ENCODE results near the gene SLC25A3.
"Not testable (repeated sequence)": the region's sequence is repeated elsewhere in the genome, so short reads cannot be mapped to it uniquely, and the experiment has no call there.

Gene SLC25A3

GRCh38 chr12:98593351-98594049 is at the start of gene SLC25A3:
Gene SLC25A3, plus strand, starts transcription at chr12:98593686. Its CDS starts 293 bp downstream, at chr12:98593979.
- DNase-seq (ENCODE audit: low read depth in 1 of 2, low spot score in 1 of 2), result peak; percentile 88 to 92

DNA sequence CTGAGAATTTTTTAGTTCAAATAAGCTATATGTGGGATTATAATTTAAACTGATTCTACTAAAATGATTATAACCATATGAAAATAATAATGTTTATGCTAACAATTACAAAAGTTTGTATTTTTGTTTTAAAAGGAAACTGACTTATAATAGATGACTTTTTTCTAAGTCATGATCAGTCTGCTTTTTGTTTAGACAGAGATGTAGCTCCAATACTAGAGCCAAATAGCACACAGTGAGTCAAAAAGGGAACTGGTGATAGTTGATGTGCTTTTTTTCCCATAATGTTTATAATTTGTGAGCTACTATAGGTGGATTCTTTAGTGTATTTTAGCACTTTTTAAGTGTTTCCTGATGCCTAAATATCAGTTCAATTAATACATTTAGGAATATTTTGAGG is 49.8 kb upstream of the SLC25A3 start:
- no peak for DNase-seq (ENCODE audit: low read depth in 1 of 2, low spot score in 1 of 2)

DNA sequence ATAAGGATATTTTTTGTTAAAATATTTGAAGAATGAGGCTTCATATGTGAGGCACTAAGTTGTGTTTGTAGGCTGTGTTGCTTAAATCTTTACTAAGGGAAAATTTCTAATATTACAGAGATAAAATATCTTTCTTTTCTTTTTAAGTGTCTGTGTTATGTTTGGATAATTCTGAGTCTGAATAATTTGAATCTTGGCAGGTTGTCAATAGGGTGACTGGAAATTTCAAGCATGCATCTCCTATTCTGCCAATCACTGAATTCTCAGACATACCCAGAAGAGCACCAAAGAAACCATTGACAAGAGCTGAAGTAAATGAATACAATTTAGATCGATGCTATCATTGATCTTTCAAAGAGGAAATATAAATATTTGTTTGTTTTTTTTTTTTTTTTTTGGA is 48.7 kb upstream of the SLC25A3 start:
- DNase-seq (ENCODE audit: low read depth in 1 of 2, low spot score in 1 of 2), result no peak

GRCh38 chr12:98549371-98550110 is 43.9 kb upstream of the SLC25A3 start:
- no peak for DNase-seq (ENCODE audit: low read depth in 1 of 2, low spot score in 1 of 2)

DNA sequence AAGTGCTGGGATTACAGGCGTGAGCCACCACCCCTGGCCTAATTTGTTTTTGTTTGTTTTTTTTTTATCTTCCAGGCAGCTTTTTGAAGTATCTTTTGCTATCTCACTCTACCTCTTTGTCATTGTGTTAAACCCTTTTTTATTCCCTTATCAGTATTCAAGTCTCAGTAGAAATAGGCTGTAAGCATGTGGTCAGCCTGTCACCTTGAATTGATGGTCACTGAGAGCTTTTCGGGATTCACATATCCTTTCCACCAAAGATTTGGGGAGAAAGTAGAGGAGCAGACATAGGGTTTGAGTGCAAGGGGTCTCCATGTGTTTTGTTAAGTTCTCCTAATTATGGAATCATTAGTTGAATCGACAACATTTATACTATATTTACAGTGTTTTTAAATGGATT is 41.7 kb upstream of the SLC25A3 start:
- DNase-seq (ENCODE audit: low read depth in 1 of 2, low spot score in 1 of 2), result no peak

DNA sequence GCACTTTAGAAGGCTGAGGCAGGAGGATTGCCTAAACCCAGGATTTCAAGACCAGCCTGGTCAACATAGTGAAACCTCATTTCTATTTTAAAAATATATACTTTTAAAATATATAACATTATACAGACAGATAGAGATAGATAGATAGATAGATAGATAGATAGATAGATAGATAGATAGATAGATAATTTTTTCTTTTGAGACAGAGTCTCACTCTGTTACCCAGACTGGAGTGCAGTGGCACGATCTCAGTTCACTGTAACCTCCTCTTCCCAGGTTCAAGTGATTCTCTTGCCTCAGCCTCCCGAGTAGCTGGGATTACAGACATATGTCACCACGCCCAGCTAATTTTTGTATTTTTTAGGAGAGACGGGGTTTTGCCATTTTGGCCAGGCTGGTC is 35.4 kb upstream of the SLC25A3 start:
- not testable (repeated sequence) for DNase-seq (ENCODE audit: low read depth in 1 of 2, low spot score in 1 of 2)

DNA sequence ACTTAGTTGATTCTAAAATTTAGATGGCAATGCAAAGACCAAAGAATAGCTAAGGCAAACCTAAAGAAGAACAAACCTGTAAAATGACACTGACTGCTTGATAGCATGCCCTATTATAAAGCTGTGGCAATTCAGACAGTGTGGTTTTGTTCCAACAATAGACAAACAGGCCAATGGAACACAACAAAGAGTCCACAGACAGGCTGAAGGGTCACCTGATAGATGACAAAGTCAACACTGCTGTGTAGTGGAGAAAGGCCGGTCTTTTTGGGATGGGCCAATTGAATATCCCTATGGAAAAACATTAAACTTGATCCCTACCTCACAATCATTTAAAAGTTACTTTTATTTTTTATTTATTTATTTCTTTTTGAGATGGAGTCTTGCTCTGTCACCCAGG is 33.8 kb upstream of the SLC25A3 start:
- DNase-seq (ENCODE audit: low read depth in 1 of 2, low spot score in 1 of 2), result no peak

- no peak for DNase-seq (ENCODE audit: low read depth in 1 of 2, low spot score in 1 of 2)
These were observed 31.6 kb upstream of the SLC25A3 start for GRCh38 chr12:98561846-98562245.

GRCh38 chr12:98572010-98572409 is 21.5 kb upstream of the SLC25A3 start:
- no peak for DNase-seq (ENCODE audit: low read depth in 1 of 2, low spot score in 1 of 2)

DNA sequence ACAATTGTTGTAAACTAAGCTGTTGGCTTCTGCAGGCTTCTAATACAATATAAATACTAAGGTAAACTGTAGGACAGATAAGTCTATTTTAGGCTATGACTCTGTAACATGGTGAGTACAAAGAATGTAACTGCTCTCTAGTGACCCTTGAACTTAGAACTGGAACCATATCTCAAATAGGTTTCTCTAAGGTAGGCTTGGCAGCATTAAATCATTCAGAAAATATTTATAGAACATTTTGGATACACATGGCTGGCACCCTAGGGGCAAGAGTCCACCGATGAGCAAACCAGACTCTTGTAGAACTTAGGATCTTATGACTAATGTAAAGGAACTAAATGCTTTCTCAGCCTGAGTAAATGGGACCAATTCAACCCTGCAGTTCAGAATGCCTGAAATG is 19.4 kb upstream of the SLC25A3 start:
- no peak for DNase-seq (ENCODE audit: low read depth in 1 of 2, low spot score in 1 of 2)

GRCh38 chr12:98575013-98575412 is 18.5 kb upstream of the SLC25A3 start:
- DNase-seq (ENCODE audit: low read depth in 1 of 2, low spot score in 1 of 2), result no peak

DNA sequence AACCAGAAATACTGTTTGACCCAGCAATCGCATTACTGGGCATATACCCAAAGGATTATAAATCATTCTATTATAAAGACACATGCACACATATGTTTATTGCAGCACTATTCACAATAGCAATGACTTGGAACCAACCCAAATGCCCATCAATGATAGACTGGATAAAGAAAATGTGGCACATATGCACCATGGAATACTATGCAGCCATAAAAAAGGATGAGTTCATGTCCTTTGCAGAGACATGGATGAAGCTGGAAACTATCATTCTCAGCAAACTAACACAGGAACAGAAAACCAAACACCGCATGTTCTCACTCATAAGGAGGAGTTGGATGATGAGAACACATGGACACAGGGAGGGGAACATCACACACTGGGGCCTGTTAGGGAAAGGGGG is 16.7 kb upstream of the SLC25A3 start:
- not testable (repeated sequence) for DNase-seq (ENCODE audit: low read depth in 1 of 2, low spot score in 1 of 2)

DNA sequence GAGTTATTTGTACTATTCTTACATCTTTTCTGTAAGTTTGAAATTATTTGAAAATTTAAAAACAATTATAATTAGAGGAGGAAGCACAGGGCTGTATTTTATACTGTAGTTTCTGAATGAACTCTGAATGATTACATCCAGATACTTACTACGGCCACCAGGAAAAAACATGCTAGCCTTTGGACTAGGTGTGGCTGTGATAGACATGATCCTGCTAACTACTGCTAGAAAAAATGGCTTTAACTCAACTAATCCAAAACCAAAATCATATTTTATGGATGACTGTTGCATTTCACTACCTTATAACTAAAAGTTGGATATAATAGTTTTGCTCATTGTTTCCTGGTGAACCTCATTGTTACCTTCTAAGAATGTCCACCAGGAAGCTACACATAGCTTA is 15.1 kb upstream of the SLC25A3 start:
- no peak for DNase-seq (ENCODE audit: low read depth in 1 of 2, low spot score in 1 of 2)

DNA sequence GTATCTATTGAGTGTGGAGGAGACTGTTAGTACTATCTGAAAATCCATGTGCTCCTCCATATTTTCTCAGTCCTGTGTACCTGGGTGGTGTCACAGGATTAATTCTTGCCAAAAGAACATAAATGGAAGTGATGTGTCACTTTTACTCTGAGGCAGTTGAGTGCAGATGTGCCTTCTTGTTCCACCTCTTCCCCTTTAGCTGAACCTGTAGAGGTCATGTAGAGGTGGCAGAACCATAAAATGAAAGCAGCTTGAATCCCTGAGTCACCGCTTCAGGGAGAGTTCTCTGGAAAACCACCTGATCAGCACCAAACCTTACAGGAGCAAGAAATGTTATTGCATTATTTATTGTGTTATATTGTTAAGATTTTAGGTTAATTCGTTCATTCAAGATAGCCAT is 14.7 kb upstream of the SLC25A3 start:
- DNase-seq (ENCODE audit: low read depth in 1 of 2, low spot score in 1 of 2), result no peak

DNA sequence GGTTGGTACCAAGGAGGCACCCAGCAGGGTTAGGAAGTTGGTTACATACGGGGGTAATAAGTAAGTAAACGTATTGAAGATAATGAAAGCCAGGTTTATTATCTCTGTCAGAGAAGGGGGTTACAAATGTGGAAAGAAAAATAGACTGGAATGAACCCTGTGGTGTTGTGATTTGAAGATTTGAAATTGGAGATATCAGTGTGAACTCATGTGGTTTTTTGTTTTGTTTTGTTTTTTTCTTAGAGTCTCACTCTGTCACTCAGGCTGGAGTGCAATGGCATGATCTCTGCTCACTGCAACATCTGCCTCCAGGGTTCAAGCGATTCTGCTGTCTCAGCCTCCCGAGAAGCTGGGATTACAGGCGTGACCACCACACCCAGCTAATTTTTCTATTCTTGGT is 14.1 kb upstream of the SLC25A3 start:
- no peak for DNase-seq (ENCODE audit: low read depth in 1 of 2, low spot score in 1 of 2)

- DNase-seq (ENCODE audit: low read depth in 1 of 2, low spot score in 1 of 2), result no peak
These were observed 13.7 kb upstream of the SLC25A3 start for GRCh38 chr12:98579835-98580234.

DNA sequence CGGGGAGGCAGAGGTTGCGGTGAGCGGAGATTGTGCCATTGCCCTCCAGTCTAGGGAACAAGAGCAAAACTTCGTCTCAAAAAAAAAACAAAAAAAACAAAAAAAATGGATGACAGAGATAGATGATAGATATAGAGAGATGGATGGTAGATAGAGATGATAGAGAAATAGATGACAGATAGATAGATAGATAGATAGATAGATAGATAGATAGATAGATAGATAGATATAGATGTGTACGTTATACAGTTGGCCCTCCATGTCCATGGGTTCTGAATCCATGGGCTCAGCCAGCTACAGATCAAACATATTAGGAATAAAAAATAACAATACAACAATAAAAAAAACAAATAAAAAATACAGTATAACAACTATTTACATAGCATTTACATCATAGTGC is 12.8 kb upstream of the SLC25A3 start:
- DNase-seq (ENCODE audit: low read depth in 1 of 2, low spot score in 1 of 2), result no peak

GRCh38 chr12:98581101-98581500 is 12.4 kb upstream of the SLC25A3 start:
- DNase-seq (ENCODE audit: low read depth in 1 of 2, low spot score in 1 of 2), result no peak

- DNase-seq (ENCODE audit: low read depth in 1 of 2, low spot score in 1 of 2), result no peak
These were observed 11.4 kb upstream of the SLC25A3 start for GRCh38 chr12:98582093-98582492.

- DNase-seq (ENCODE audit: low read depth in 1 of 2, low spot score in 1 of 2), result no peak
These were observed 6.4 kb upstream of the SLC25A3 start for GRCh38 chr12:98587084-98587483.

- no peak for DNase-seq (ENCODE audit: low read depth in 1 of 2, low spot score in 1 of 2)
These were observed 2.3 kb upstream of the SLC25A3 start for GRCh38 chr12:98591209-98591608.

GRCh38 chr12:98592825-98593322 is 612 bp upstream of the SLC25A3 start:
- no peak for DNase-seq (ENCODE audit: low read depth in 1 of 2, low spot score in 1 of 2)

Measured in stimulated activated CD4-positive, alpha-beta T cell treated with anti-CD3 and anti-CD28 coated beads, Interleukin-15, amount 100 ng/mL, for 1 hour (primary cell).